ENCODE results near the gene EGF.

EGF gene

DNA sequence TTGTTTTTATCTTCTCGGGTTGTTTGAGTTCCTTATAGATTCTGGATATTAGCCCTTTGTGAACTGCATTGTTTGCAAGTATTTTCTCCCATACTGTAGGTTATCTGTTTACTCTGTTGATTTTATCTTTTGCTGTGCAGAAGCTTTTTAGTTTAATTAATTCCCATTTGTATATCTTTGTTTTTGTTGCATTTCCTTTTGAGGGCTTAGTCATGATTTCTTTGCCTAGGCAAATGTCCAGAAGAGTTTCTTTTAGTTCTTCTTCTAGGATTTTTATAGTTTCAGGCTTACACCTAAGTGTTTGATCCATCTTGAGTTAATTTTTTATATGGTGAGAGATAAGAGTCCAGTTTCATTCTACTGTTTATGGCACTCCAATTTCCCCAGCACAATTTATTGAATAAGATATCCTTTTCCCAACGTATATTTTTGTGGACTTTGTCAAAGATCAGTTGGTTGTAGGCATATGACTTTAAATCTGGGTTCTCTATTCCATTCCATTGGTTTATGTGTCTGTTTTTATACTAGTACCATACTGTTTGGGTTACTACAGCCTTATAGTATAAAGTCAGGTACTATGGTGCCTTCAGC, 54.3 kb downstream of the EGF start:
- no peak for FAIRE-seq

- FAIRE-seq = no peak
Observed at GRCh38 chr4:109967798-109968520, 55.3 kb downstream of the EGF start.

DNA sequence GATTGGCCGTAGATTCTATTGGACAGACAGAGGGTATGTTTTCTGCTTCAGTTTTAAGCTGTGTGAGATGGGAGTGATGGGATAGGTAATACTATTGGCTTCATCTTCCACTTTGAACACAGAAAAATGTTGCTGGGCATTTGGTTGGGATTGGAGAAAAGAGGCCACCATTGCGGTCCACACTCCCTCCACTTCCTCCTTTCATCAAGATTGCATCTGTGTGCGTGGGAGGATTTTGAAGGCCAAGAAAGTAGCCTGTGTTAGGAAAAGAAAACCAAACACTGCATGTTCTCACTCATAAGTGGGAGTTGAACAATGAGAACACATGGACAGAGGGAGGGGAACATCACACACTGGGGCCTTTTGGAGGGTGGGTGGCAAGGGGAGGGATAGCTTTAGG, 56.4 kb downstream of the EGF start:
- FAIRE-seq = no peak

GRCh38 chr4:109969919-109970318, 57.2 kb downstream of the EGF start:
- FAIRE-seq = no peak

GRCh38 chr4:109972786-109973528, 60.3 kb downstream of the EGF start:
- no peak for FAIRE-seq

DNA sequence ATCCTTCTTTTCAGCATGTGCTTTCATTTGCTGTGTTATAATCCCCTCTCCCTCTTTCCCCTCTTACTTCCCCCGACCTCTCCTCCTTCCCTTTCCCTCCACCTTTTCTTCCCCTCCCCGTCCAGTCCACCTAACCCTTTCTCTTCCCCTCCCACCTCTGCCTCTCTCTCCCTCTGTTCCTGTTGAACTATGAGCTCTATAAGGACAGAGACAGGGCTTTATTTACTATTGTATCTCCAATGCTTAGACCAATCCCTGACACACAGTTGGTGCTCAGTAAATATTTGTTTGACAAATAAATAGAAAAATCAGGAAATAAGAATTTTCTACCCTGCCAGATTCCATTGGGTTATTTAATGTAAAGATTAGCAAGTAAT, 60.8 kb downstream of the EGF start:
- FAIRE-seq = no peak

DNA sequence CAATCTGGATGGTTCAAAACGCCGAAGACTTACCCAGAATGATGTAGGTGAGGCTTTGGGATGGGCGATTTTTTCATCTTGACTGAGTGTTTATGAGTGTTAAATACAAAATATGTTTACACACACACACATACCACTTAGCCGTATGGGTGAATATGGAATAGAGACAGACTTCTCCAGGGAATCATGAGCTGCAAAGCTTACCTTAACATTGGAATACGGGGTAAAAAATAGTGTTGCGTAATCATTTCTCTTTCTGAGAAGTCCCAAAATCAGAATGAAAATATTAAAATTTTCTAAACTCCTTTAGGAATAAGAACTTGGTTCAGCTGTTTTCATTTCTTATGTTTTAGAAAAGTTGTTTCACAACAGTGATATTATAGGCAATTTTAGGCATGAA, 63.5 kb downstream of the EGF start:
- no peak for FAIRE-seq

- FAIRE-seq = peak; percentile 85
Observed at GRCh38 chr4:109977854-109978501, 65.3 kb downstream of the EGF start.

GRCh38 chr4:109978704-109979454, 66.2 kb downstream of the EGF start:
- FAIRE-seq = no peak

- FAIRE-seq = no peak
Observed at GRCh38 chr4:109979920-109980717, 67.4 kb downstream of the EGF start.

- no peak for FAIRE-seq
Observed at GRCh38 chr4:109981936-109982335, 69.3 kb downstream of the EGF start.

DNA sequence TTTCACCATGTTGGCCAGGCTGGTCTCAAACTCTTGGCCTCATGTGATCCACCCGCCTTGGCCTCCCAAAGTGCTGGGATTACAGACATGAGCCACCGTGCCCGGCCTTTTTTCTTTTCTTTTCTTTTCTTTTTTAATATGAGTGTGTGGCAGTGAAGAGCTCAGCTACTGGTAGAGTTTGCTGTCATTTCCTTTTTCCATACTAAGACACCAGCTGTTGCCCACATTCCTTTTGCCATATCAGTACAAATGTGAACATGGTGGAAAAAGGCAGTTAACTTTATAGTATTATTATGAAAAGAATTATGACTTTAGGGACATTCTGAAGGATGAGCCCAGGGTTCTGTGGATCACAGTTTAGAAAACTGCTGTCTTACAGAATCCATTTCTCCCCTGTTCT, 69.8 kb downstream of the EGF start:
- no peak for FAIRE-seq

DNA sequence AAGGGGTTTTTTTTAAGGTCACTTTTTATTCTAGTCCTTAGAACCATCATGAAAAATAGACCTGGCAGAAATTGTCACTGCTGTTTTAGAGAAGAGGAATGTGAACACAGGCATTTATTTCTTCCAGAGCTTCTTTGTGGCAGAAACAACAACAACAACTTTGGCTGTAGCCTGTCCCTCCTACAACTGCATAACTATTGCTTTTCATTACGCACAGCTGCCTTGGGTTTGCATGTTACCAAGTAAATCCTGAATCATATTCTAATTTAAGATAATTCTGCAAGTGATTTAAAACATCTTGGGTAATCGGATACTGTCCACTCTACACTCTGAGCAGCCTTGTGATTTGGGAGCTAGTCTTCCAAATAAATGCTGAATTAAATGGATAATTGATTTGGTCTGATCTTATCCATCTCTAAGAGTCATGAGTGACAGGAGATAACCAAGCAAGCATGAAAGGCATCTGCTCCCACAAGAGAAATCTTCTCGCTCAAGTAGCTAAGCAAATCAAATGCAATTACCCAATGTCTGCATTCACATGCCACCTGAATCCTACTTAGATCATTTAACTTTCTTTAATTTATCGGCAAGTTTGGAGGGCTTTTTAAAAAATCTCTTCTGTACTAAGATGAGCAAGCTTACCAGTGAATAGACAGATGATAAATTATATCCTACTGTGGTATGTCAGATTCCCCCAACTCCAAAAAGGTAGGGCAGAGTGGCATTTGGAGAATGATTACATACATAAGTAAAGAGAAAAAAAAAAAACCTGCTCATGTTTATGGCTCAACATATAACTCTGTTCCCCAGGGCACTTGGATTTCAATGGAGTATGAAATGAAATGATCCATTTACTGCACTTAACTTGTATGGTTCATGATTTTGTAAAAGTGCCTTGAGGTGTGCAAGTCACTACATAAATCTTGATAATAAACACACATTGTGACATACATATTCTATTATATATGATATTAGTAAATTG, 73.6 kb downstream of the EGF start:
- no peak for FAIRE-seq

- FAIRE-seq = no peak
Observed at GRCh38 chr4:109989044-109989443, 76.4 kb downstream of the EGF start.

DNA sequence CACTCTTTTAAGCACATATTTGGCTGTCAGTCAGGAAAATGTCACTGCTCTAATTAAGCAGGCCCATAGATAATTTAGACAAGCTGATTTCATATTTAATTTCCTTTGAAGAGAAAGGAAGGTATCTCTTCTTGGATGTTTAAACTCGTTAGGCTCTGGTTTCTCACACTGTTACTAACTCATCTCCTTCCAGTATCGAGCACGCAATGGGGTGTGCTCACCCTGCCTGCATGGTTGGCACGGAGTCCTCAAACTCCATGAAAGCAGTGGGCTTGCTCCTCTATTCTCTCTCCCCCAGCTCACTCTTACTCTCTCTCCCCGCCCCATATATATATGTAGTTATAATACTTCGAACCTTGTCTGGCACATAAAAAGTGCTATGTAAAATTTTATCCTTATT, 76.9 kb downstream of the EGF start:
- FAIRE-seq = no peak

GRCh38 chr4:109990261-109991257, 77.9 kb downstream of the EGF start:
- FAIRE-seq = no peak

- FAIRE-seq = no peak
Observed at GRCh38 chr4:109993116-109993515, 80.4 kb downstream of the EGF start.

DNA sequence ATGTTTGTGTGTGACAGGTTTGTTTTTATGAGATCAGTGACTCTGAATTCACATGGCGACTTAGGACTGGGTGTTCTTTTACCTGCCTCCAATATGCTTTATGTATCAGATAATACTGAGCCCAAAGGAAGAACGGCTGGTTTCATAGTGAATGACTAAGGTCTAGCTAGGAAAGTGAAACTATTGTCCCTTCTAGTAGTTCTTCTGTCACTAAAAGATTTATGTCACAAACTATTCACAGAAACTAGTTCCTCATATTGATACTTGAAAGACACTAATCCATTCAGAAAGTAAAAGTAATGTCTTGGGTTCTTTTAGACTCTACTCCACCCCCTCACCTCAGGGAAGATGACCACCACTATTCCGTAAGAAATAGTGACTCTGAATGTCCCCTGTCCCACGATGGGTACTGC, 81.7 kb downstream of the EGF start:
- FAIRE-seq = no peak

- no peak for FAIRE-seq
Observed at GRCh38 chr4:109996526-109996925, 83.8 kb downstream of the EGF start.

Measured in G401.6 (cell line).